GM12872 (cell line): ENCODE measurements around the gene UGT1A10.

ENCODE experiments used
- CTCF ChIP-seq: IDR thresholded peaks from 3 replicates; pipeline ENCODE4 v1.5.1; 2011; ENCODE audit warnings: low read depth, mild to moderate bottlenecking, low read length, moderate library complexity; ENCODE audit not compliant: insufficient read depth

Gene UGT1A10

GRCh38 chr2:233794128-233794658 lies 157.9 kb downstream of the UGT1A10 start:
- no peak for TF ChIP-seq CTCF

- TF ChIP-seq CTCF = no peak
Observed at GRCh38 chr2:233795735-233796171, 159.5 kb downstream of the UGT1A10 start.

GRCh38 chr2:233796254-233796653 lies 160.0 kb downstream of the UGT1A10 start:
- no peak for TF ChIP-seq CTCF

GRCh38 chr2:233798335-233799086 lies 162.3 kb downstream of the UGT1A10 start:
- TF ChIP-seq CTCF = no peak

- TF ChIP-seq CTCF = no peak
Observed at GRCh38 chr2:233799087-233799665, 162.9 kb downstream of the UGT1A10 start.

- TF ChIP-seq CTCF = no peak
Observed at GRCh38 chr2:233799716-233800115, 163.5 kb downstream of the UGT1A10 start.

- TF ChIP-seq CTCF = no peak
Observed at GRCh38 chr2:233800208-233800607, 164.0 kb downstream of the UGT1A10 start.
